ENCODE measurements around the gene ZNF366.
"Not testable (repeated sequence)": the region's sequence is repeated elsewhere in the genome, so short reads cannot be mapped to it uniquely, and the experiment has no call there.

ZNF366 gene

GRCh38 chr5:72436796-72437471 is 70.3 kb downstream of the ZNF366 start:
- DNase-seq, result no peak

DNA sequence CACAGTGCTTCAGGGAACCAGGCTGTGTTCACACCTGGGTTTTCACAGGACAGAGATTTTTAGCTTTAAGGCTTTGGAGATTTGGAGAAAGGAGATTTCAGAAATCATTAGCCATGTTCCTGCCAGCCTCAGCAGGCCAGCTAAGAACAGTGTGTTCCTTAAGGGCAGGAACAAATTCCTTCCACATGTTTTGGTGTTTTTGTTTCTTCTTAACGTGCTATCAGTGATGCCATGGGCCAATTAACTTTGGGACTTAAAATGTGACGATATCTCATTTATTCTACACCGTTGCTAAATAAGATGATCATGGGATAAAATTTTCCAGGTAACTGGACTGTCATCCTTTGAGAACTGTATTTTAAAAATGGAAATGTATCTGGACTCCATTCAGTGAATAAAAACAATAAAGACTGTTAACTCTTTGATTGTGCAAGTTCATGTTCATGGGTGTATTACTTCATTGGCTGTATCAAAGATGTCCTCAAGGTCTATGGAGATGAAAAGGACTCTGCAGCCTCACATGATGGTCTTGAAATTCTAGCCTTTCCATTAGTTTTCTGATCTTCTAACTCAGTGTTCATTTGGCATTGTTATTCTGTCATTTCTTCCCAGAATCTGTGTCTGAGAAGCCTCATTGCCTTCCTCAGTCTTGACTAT is 72.3 kb downstream of the ZNF366 start:
- no peak for DNase-seq

DNA sequence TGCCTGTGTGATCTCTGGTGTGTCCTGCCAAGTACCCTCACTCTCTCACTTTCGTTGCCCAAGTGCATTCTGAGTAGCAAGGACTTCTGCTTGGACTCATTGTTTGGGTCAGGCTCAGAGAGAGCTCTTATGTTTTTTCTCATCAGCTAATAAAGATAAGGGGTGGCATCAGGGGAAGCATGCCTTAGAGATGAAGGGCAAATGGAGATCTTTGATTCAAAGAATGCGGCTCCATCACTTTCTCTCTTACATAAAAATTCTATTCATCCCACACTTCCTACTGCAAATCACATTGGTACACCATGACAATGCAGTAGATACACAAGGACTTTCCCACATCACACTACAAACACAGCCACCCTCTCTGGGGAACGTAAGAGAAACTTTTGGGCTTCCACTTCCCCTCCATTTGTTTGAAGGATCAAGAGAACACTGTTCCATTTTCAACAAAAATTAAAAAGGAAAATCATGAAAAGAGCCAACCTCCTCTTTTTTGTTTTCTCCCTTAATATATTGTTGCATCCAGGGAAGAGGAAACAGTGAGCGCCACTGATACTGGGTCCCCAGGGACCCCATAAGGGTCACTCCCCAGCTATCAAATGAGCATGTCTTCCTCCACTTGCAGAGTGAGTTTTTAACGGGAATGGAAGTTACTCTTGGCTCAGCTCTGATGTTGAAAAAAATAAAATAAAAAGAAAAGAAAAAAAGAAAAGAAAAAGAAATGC is 73.0 kb downstream of the ZNF366 start:
- no peak for DNase-seq

DNA sequence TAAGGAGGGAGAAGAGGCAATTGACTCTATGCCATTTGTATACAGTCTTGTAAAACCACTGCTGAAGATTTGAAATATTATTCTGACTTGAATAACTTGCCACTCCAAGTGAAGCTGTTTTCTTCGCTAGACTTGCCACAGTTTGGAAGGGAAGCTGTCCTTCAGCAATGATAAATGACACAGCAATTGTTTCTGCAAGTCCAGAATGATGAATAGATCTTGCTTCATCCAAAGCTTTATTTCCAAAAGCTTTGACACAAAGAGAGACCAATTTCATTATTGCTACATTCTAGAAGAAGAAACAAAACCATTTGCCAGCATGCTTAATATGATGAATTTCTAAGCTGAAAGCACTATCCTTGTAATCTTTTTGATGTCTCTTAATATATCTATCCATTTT is 73.7 kb downstream of the ZNF366 start:
- DNase-seq, result no peak

- DNase-seq, result no peak
These were observed 78.5 kb downstream of the ZNF366 start for GRCh38 chr5:72428669-72429068.

DNA sequence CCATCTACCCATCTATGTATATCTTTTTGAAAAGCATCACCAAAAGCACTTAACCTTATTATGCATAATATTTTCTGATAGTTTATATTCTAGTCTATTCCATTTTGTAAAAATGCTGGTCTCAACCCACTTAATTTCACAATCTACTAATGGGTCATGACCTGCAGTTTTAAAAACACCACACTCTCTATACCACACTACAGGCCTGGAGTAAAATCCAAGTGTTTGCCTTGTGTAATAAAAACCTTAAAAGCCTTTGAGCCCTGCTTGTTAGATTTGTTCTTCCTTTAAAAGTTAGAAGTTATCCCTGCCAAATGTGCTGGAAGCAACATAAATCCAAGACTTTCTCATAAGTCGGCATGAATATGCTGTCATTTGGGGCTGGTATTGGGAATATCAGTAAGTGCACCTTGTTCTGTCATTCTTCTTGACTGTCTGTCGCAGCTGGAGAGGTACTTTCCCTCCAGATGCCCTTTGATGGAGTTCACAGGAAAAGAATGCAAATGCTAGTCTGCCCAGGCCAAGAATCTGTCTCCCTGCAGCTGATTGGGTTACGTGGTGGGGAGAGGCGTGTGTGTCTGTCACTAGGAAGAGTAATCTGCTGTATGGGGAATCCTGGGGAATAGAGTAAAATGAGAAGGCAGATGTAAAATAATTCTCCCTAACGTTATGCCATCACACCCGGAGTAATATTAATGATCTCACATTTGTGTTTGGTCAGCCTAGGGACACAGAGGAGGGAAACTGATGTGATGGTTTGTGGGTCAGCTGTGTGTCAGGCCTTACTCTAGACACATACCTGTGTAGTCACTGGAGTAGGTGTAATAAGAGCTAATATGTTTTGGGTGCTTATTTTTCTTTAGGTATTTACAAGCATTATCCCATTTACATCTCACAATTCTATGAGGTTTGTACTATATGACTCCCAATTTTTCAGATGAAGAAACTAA is 79.4 kb downstream of the ZNF366 start:
- no peak for DNase-seq

GRCh38 chr5:72427016-72427415 is 80.2 kb downstream of the ZNF366 start:
- DNase-seq, result no peak

DNA sequence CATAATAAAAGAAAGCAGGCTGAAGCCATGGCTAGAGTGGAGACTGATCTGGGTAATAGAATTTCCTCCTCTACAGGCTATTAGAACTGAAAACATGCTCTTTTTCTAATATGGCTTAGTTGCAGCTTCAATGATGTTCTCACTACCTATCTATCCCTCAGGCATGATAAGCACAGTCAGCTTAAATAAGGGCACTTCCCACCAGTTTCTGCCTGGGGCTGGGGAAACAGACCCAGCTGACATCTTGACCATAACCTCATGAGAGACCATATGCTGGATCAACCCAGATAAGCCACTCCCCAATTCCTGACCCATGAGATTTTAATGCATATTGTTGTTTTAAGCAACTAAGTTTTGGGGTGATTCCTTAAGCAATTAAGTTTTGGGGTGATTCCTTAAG is 81.2 kb downstream of the ZNF366 start:
- DNase-seq, result no peak

DNA sequence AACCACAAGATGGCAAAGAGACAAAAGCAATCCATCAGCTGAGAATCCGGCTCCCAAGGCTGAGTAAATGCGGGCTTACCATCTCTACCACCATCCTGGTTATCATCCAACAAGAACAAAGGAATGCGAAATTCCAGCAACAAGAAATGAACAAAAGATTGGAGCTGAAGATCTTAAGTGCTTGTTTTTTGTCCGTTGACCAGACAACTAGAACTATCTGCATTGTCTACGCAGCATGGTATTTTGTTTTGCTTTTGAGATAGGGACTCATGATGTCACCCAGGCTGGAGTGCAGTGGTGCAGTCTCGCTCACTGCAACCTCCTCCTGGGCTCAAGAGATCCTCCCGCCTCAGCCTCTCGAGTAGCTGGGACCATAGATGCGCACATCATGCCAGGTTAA is 88.9 kb downstream of the ZNF366 start:
- DNase-seq, result no peak

DNA sequence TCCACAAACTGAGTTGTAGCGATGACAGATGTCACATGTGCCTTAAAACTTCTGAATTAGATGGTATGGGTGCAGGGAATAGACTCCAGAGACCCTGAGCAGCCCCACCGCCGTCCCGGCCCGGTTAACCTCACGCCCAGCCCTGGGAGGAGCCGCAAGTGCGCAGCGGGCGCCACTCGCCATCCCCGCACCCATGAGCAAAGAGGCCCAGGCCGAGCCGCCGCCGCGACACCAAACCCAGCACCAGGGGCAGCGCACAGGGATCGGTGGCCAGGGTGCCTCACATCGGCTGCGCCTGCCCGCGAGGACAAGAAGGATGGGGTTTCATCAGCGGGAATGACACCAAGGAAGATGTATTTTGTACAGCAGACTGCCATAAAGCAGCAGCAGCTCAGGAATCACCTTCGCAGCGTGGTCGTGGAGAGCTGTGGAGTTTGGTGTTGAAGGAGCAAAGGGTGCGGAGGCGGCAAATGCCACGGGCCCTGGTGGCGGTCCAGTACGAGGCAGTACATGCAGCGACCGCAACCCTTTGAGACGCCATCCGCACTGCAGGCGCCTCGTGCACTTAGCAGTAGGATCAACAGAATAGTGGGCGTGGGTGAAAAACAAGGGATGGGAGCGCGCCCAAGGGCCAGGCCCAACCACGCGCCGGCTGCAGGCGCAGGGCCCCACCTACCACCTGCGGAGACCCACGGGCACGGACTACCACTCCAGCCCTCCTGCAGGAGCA is 89.7 kb downstream of the ZNF366 start:
- no peak for DNase-seq

DNA sequence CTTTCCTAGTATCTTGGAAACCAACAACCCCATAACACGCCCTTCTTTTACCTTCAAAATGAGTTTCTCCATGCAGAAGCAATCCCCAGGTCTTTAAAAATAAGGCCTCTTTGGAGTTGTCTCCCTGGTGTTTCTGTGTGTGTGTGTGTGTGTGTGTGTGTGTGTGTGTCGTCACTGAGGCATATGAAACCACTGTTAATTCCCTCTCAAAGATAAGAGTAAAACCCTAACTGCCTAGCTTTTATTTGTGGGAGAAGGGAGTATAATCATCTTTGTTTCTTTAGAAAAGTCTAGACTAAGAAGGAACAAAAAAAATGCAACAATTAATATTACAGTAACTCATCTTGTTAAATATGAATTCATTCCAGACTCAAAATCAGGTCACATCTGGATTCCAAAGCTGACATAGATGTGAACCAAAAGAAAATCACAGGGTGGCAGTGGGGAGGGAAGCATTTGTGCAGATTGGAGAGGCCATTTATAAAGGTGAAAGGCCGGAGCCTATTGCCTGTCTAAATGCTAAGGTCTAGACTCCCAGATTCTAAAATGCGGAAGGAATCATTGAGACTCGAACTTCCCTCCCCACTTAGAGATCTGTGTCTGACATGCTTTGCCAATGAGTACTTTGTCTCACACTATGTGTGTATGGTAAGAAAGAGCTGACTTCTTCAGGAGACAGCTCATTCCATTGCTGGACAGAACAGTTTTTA is 91.4 kb downstream of the ZNF366 start:
- DNase-seq, result no peak

DNA sequence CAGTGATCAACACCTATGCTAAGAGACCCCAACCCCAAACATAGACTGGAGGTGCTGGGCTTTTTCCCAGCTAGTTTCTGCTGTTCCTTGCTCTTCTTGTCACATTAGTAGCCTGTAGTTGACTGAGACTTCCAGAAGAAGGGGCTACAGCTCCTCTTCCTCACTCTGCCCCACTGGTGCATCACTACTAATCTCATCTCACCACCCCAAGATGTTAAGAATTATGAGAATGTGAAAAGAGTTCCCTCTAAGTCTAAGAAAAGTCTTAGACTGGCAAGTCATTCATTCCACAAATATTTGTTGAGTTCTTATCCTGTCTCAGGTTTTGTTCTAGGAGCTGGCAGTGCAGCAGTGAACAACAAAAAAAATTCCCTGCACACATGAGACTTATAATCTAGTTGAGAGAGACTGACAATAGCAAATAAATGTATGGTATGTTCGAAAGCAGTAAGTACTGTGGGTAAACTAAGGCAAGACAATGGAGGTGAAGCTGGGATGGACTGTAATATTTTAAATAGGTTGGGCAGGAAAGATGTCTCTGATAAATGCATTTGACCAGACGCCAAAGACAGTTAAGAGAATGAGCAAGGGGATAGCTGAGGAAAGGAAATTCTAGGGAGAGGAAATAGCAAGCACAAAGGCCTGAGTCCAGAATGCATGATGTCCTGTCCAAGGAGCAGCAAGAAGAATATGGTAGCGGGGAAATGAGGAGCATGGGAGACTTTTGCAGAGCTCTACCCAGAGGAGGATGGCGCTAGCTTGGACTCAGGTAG is 94.7 kb downstream of the ZNF366 start:
- DNase-seq, result no peak

DNA sequence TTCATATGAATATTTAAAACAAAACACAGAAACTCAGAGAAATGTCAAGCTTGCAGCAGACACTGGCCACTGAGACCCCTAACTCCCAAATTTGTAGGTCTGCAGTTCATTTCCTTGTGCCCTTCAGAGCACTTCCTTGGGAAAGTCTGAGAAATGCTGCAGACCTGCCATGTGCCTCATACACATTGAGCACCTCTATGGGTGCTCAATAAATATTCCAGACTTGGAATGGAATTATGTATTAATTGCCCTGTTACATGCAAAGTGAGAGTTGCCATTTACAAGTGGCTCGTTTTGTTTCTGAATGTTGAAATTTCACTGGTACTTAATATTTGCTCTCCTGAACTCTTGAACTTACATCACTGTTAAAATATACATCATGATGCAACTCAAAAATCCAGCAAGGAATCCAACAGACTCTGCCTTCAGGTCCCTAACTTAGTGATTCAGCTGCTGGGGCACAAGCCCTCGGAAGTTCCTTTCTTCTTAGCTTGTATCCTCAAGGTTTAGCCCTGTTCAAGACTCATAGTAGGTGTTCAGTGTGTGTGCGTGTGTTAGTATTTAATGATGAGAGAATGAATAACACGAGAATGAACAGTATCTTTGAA is 96.4 kb downstream of the ZNF366 start:
- DNase-seq, result no peak

DNA sequence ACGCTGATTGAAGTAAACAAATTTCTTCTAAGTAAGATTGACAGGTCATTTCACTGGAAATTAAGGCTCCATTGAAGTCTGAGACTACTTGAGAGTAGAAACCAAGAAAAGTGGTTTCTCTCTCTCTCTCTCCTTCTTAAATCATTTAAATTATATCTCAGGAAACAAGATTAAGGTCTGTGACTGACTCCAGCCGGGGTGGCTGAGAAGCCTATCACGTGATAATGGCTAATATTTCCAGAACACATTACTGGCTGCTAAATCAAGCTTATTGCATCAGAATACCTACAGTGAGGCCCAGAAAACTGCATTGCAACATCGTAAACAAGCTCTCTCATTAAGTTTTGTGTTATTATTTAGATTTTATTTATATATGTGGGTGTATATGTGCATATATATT is 98.6 kb downstream of the ZNF366 start:
- no peak for DNase-seq

DNA sequence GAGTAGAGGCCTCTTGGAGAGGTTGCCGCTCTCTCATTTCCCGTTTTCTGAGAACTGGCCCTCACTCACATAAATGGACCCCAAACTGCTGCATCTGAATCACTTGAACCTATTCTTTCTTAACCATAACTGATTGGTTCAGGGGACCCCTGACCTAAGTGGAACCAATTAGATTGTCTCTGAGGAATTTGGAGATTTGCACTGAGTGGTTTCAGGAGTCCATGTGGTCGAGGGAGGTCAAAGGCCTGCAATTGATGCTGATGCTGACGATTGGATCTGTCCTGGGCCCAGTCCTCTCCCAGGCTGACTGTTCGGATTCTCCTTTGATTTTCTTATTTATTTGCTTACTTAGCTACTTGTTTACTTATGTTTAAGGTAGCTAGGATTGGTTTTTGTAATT is 99.1 kb downstream of the ZNF366 start:
- DNase-seq, result no peak

DNA sequence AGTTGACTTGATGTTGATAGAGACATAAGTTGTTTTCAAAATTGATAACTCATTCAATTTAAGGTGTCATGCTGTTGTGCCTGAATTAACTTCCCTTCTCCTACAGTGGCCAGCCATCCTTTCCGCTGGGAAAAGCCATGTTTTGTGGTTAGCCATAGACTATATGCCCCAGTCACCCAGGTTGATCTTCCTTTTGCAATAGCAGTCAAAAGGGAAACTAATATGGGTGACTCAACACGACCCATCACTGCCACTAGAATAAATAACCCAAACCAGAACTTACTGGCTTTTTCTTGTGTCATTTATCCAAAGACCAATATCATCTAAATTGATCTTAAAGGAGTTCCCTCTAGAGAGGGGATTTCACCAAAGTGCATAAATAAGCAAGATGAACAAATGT is 99.7 kb downstream of the ZNF366 start:
- DNase-seq, result no peak

DNA sequence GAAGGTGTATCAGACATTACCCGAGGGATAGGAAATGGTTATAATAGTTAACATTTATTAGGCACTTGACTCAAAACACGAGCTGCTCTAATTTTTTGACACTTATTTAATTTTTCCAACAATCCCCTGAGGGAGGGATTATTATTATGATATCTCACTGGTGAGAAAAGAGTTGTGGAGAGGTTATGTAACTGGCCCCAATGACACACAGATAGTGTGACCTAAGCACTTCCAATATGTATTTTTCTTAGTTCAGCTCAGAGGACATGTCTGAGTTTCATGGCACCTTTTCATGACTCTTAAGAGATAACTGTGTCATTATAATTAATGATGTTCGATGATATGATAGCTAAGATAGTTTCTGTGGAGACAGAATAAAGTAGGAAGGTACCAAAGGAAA is 100.1 kb downstream of the ZNF366 start:
- no peak for DNase-seq

- DNase-seq, result not testable (repeated sequence)
These were observed 102.4 kb downstream of the ZNF366 start for GRCh38 chr5:72404771-72405170.

- DNase-seq, result no peak
These were observed 104.1 kb downstream of the ZNF366 start for GRCh38 chr5:72402959-72403628.

- DNase-seq, result no peak
These were observed 104.8 kb downstream of the ZNF366 start for GRCh38 chr5:72402381-72402890.

Data from activated CD8-positive, alpha-beta memory T cell treated with anti-CD3 and anti-CD28 coated beads, Interleukin-2, amount 50 U/mL, for 4 hours (primary cell).